ENCODE measurements around the gene NPM3. TPM values are rescaled to one million over a fixed set of nuclear protein-coding genes. Genes with fewer than 3 reads are reported as not detected.

The NPM3 gene
- total and polyA plus RNA-seq, 2 of the 13 experiments (the other 11 are each of a cell fraction or from before 2014, with no cell fraction given) = 47.6 to 129 TPM

- TF ChIP-seq, protein P1, sequence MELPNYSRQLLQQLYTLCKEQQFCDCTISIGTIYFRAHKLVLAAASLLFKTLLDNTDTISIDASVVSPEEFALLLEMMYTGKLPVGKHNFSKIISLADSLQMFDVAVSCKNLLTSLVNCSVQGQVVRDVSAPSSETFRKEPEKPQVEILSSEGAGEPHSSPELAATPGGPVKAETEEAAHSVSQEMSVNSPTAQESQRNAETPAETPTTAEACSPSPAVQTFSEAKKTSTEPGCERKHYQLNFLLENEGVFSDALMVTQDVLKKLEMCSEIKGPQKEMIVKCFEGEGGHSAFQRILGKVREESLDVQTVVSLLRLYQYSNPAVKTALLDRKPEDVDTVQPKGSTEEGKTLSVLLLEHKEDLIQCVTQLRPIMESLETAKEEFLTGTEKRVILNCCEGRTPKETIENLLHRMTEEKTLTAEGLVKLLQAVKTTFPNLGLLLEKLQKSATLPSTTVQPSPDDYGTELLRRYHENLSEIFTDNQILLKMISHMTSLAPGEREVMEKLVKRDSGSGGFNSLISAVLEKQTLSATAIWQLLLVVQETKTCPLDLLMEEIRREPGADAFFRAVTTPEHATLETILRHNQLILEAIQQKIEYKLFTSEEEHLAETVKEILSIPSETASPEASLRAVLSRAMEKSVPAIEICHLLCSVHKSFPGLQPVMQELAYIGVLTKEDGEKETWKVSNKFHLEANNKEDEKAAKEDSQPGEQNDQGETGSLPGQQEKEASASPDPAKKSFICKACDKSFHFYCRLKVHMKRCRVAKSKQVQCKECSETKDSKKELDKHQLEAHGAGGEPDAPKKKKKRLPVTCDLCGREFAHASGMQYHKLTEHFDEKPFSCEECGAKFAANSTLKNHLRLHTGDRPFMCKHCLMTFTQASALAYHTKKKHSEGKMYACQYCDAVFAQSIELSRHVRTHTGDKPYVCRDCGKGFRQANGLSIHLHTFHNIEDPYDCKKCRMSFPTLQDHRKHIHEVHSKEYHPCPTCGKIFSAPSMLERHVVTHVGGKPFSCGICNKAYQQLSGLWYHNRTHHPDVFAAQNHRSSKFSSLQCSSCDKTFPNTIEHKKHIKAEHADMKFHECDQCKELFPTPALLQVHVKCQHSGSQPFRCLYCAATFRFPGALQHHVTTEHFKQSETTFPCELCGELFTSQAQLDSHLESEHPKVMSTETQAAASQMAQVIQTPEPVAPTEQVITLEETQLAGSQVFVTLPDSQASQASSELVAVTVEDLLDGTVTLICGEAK (IDR thresholded peaks at IDR 0.05) = no peak
- TF ChIP-seq, protein P1 (CRISPR knock-in tag; IDR thresholded peaks at IDR 0.05) = 0 out of 2 replicates have a peak, but pooled peaks have one; percentile 21
- TF ChIP-seq ZNF335 (CRISPR knock-in tag; IDR thresholded peaks at IDR 0.05) (0 out of 2 replicates have a peak, but pooled peaks have one; percentile 20), HOMEZ (CRISPR knock-in tag; IDR thresholded peaks at IDR 0.05; ENCODE audit: low read depth) (no peak), PRDM10 (CRISPR knock-in tag; IDR thresholded peaks at IDR 0.05; ENCODE audit: low read depth) (no peak), ZNF33B (CRISPR knock-in tag; IDR thresholded peaks at IDR 0.05) (no peak; the same call in 1 of the 2 replicates), ZNF788 (CRISPR knock-in tag; IDR thresholded peaks at IDR 0.05; ENCODE audit: borderline replicate concordance) (no peak; the same call in 1 of the 2 replicates), KAT7 (CRISPR knock-in tag; IDR thresholded peaks at IDR 0.05; ENCODE audit: borderline replicate concordance) (no peak; the same call in 1 of the 2 replicates), HNF4G (IDR thresholded peaks at IDR 0.05; ENCODE audit: borderline replicate concordance, low read depth, low read length) (peak; percentile 46), HNF4G (CRISPR knock-in tag; IDR thresholded peaks at IDR 0.05; ENCODE audit: borderline replicate concordance, low read depth) (no peak), SOX13 (IDR thresholded peaks at IDR 0.05) (no peak), SOX13 (CRISPR knock-in tag; conservative IDR thresholded peaks at IDR 0.05 in 1 of 2, IDR thresholded peaks at IDR 0.05 in 1 of 2) (no peak)
- TF ChIP-seq, protein P2, sequence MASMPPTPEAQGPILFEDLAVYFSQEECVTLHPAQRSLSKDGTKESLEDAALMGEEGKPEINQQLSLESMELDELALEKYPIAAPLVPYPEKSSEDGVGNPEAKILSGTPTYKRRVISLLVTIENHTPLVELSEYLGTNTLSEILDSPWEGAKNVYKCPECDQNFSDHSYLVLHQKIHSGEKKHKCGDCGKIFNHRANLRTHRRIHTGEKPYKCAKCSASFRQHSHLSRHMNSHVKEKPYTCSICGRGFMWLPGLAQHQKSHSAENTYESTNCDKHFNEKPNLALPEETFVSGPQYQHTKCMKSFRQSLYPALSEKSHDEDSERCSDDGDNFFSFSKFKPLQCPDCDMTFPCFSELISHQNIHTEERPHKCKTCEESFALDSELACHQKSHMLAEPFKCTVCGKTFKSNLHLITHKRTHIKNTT (CRISPR knock-in tag; IDR thresholded peaks at IDR 0.05) = no peak
Observed at GRCh38 chr10:101818872-101819633, 35.8 kb upstream of the NPM3 start (continued).

Measured in HepG2 (cell line).